Lower leg skin (tissue), 3 donors: ENCODE data around the gene NELFB.

ENCODE experiments used
- CTCF ChIP-seq, 3 donors: fragments of 450-650 bp; IDR thresholded peaks; one replicate each; pipeline ENCODE4 v1.5.1; 2016; ENCODE audit warnings: antibody characterized with exemption in 3 of 3, mild to moderate bottlenecking in 3 of 3, moderate library complexity in 2 of 3
- POLR2A ChIP-seq, 2 donors: fragments of 450-650 bp; IDR thresholded peaks; one replicate each; pipeline ENCODE4 v1.6.1; 2016 to 2017; ENCODE audit warnings: antibody characterized with exemption in 2 of 2, mild to moderate bottlenecking in 1 of 2, moderate library complexity in 1 of 2

GRCh38 chr9:137277329-137278041, 22.4 kb downstream of the NELFB start, which contains the start of gene TOR4A:
- no peak for TF ChIP-seq POLR2A (IDR thresholded peaks at IDR 0.05)
- TF ChIP-seq CTCF (IDR thresholded peaks at IDR 0.05): no peak
